ENCODE measurements around the gene UTP11.

UTP11 gene

DNA sequence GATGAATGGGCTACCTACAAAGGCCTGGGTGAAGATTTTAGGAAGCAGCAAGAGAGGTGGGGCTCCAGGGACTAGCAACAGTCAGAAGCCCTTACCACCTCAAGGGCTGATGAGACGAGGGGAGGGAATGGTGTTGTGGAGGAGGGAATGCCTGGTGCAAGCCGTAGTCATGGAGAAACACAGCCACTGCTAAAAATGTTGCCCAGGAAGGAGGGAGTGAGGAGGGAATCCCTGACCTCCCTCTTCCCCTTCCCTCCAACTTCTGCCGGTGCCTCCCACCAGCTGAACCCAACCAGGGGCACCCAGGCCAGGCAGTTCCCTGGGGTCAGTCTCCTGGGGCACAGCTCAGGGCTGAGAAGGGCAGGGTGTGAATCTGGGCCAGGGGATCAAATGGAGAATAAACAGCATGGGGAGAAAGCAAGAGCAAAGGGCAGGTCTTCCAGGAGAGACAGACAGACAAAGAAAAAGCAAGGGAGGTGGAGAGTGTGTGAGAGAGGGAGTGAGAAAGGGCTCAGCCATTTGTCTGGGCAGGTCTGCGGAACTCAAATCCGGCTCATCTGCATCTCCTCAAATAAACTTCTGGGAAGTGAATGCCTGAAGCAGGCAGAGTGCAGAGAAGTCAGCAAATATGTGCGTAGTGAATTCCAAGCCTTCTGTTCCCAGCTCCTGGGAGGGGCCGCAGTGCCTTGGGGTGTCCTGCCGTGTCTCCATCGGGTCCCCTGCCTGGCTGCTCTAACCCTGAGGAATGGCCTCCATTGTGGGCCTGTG is 61.2 kb downstream of the UTP11 start:
- DNase-seq = no peak

DNA sequence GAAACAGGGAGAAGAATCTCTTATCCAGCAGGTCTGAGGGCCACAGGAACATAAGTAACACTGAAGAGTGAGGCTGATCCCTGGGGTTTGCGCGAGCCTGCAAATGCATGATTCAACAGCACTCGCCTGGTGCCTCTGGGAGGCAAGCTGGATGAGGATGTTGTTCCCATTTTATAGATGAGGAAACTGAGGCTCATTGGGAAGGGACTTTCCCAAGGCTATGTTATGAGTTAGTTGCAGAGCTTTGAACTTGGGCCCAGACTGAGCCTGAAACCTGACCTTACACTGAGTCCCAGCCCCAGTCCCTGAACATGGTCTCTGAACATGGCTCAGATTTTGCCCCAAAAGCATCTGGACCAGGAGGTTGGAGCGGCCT is 61.8 kb downstream of the UTP11 start:
- DNase-seq = no peak

All from NCI-H524 (cell line).